GM18868 (cell line): Measurements from ENCODE around the gene SLC1A2.

ENCODE experiments used
- ATAC-seq: cut with Tn5 transposase; IDR thresholded peaks from one replicate; pipeline ENCODE4 v1.9.1; 2021; ENCODE audit warnings: mild to moderate bottlenecking, moderate library complexity; ENCODE audit not compliant: unreplicated experiment

SLC1A2 gene

DNA sequence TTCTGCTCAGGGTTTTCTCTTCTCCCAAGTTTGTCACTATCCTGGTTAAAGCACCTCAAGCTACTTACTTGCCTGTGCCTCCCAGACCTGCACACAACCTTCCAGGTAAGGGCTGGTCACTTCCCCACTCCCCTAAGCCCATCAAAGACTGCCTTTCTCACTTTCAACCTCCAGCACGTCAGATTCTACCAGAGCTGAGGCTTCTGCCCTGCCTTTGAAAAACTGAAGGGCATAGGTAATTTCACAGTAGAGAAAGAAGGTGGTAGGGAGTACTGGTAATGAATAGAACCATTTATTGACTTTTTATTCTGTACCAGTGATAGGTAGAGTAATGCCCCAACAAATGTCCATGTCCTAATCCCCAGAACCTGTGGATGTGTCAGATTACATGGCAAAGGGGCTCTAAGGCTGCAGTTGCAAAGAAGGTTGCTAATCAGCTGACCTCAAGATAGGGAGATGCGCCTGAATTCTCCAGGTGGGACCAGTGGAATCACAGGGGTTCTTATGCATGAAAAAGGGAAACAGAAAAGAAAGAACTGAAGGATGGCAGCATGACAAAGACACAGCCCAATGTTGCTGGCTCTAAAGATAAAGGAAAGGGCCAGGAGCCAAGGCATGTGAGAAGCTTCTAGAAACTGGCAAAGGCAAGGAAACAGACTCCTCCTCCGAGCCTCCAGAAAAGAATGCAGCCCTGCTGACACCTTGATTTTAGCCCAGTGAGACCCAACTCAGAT, 89.0 kb downstream of the SLC1A2 start:
- no peak for ATAC-seq

DNA sequence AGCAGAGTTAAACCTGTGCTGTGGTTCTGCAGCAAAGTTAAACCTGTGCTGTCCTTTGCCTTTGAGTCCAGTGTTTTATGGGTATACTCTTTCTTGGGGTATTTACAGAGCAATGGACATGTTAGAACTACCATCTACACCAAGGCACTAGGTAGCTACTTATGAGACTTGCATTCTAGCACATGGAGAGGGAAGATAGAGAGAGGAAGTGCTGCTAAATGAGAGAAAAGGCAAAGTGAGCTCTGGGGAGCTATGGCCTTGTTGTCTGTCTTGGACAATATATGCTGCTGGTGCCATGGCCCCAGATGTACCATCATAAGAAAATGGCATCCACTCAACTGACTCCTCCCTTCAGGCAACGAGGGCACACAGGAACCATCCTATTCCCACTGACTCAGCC, 91.5 kb downstream of the SLC1A2 start:
- no peak for ATAC-seq

DNA sequence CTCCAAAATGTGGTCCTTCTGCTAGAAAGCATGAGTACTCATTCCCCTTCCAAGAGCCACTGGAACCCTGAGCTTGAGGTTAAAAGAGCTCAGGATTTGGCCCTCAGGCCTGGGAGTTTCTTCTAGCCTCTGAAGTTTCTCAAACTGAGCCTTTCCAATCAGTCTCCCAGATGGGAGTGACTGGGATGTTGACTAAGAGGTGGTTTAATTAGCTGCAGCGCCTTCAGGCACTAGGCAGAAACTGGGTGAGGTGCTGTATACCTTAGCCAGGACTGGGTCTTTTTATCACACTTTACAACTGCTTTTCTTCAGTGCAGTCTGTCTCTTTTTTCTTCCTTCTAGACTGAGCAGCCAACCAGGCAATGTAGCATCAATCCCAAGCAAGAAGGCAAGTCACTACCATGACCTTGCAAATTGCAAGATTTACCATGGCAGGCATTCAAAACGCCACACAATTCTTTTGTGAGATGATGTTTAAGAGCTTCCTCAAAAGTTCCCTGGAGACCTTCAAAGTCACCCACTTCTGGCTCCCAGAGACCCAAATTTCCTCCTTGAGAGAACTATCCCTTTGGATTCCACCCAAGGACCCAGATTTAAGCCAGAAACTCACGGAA, 93.0 kb downstream of the SLC1A2 start:
- no peak for ATAC-seq

DNA sequence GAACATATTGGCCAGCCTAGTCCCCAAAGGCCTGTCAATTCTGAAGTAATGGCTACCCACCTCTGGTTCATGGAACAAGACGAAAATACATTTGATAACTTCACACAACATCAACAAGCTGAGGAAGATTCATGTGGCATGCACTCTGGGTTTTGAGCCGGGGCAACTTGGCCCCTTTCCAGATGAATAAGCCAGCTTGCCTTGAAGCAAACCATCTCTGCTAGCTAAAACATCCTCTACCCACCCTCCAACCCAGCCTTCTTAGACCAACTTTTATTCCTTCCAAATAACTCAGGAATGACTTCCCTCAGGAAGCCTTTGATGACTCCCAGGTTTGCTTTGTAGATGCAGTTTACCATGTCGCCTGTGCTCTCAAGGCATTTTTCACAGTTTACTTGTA, 94.4 kb downstream of the SLC1A2 start:
- ATAC-seq = no peak

- ATAC-seq = no peak
These were observed 95.0 kb downstream of the SLC1A2 start for GRCh38 chr11:35324183-35324886.

DNA sequence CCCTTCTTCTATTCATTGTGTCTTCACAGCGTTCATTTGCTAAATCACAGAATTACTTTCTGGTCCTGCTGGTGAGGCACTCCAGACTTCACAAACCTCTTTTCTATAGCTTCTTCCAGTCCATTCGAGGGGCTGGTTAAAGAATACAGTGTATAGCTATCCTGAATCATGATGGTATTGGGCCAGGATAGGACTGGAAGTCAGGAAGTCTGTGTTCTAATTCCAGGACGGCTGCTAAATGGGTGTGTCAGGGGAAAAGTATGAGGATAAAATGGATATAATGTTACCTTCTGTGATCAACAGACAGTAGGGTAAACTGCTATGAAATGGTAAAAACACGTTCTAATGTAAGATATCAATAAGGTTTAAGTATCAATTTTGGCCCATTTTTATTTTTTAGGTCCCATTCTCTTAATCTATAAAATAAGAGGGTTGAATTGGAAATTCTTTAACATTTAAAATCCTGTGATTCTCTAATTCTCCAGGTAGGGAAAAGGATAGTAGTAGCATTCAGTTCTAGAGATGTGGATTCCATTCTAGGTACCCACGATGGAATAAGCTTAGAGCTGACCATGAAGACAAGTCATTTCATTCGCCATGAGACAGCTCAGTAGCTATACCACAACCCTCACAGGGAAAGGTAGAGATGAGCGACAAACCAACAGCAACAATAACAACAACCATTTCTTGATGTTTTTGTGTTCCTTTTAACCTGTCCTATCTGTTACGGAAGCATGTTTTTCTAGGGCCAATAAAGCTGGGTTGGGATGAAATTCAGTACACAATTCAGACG, 96.1 kb downstream of the SLC1A2 start:
- no peak for ATAC-seq

- ATAC-seq = peak; percentile 6
These were observed 96.9 kb downstream of the SLC1A2 start for GRCh38 chr11:35322318-35322979.

GRCh38 chr11:35321532-35322317, 97.6 kb downstream of the SLC1A2 start:
- peak; percentile 50 for ATAC-seq

DNA sequence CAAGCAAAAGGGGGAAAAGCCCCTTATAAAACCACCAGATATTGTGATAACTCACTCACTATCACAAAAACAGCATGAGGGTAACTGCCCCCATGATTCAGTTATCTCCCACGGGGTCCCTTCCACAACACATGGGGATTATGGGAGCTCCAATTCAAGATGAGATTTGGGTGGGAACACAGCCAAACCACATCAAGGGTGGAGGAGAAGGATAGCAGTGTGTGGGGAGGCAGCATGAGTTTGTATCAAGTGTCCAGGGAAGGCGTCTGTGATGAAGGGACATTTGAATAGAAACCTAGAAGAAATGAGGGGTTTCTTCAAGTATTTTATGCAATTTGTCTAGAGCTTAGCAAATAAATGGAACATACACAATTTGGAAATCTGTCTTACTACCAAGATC, 98.2 kb downstream of the SLC1A2 start:
- no peak for ATAC-seq

DNA sequence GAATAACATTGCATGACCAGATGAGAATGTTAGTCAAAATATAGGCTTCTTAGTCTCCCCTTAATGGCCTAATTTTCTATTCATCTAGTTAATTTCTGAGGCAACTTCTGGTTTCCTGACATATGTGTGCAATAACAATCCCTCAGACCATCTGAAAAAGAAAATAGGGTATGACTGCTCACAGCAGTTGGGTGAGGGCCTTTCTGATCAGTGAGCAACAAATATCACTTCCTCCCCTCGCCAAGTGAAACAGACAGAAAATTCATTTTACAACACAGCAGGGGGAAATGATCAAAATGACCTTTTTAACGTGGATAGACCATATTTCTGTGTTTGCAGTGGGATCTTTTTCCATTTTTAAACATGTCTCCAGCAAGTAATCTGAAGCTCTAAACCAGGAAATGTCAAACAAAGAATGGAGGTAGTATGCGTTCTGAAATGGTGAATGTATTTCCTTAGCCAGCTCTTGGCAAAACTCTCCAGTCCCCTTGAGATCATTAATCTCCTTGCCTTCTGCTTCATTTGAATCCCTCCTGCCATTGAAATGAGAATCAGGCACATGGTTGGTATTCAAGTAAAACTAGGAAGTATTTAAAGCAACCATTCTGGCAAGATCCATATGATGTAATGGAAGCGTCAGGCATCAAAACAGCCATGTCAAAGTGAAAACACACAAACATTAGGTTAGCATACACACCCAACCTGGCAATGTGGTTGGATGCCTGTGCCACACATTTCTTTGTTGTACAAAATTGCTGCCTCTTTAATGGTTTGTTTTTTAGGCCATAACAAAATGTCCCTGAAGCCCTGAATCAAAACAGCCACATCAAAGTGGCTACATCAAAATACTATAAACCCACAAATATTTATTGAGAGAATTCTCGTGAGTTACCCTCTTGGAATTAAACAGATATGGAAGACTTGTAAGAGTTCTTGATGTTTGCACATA, 100.1 kb downstream of the SLC1A2 start:
- peak; percentile 74 for ATAC-seq

DNA sequence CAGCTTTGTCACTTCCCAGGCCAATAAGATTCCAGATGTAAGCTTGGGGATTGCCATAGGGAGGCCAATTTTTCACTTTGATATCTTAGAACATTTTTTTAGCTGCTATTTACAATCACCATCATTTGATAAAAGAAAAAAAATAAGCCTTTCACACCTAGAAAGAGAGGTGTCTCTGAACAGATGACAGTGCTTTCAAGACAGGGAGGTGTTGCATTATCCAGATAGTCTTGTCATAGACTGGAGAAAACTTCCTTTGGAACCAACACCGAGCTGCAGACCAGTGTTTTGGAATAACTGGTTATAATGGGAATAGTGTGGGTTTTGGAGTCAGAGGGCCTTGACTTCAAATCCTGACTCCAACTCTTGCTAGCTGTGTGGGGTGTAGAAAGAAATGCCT, 101.0 kb downstream of the SLC1A2 start:
- no peak for ATAC-seq

DNA sequence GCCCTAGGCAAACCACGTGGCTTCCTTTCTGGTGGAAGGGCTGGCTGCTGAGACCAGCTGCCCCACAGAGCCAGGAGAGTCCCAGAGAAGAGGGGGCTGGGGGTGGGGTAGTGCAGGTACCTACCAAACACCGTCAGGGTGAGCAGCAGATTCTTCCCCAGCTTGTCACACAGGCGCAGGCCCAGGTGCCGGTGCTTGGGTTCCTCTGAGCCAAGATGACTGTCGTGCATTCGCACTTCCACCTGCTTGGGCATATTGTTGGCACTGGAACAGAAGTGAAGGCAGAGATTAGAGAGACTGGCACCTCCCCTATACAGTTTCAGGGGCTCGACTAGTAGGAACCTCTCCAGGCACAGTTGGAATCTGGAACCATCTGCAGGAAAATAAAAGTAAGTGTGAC, 102.1 kb downstream of the SLC1A2 start:
- no peak for ATAC-seq

DNA sequence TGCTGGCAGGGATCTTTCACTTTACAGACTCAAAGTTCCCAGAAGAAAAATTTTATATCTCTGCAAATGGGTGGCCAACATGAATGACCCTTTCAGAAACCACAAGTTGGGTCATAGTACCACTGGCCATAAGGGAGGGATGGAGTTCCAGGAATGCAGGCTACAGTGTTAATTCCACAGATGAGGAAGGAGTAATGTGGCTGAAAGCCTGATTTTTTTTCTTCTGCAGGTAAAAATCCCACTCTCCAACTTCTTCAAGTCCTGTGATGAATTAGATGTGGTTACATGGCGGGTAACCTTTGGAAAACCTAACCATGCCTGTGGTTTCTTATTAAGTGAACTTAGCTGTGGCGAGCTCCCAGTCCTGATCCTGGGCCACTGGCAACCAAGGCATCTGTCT, 103.2 kb downstream of the SLC1A2 start:
- no peak for ATAC-seq

DNA sequence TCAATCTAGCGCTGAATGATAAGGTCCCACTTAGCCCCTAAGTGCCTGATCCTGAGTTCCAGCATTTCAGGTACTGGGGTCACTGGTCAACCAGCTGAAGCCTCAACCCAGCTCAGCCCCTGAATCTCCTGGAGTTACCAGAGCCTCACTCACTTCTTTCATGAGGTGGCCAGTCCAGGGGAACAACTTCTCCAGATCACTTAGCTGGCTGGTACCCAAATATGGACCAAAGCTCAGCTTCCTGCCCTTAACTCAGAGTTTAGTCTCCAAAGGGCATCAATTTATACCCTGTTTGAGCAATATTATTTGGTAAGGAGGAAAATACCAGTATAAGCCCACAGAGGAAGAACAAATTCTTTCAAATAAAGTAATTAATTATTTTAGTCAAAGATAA, 105.6 kb downstream of the SLC1A2 start:
- ATAC-seq = peak; percentile 24

DNA sequence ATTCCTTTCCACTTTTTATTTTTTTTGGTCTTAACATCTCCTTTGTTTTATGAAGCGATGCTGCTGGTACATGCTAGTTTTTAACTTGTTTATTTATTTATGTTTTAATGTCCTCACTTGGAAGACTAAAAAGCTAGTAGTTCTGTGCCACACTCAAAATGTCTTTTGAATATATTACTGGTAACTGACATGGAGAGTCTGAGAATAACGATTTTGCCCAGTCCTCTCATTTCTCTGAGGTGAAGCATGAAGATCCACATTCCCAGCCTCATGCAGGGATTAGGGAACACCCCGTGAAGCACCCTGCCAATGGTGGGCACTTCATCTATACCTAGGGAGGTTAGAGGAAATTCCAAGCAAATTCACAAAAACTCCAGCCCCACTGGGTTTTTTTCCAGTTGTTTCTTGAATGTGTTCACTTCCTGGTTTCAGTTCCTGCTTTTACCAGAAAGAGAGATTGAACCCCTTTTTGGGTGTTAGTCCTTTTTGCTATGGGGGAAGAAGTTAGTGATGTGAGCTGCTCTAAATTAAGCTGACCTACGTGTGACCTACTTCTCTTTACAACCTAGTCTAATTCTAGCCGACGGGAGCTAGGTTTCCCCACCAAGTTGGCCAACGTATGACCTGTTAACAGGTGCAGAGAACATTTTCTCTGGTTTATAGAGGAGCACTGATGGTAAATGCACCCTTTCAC, 106.1 kb downstream of the SLC1A2 start:
- ATAC-seq = peak; percentile 96

GRCh38 chr11:35311331-35311730, 108.0 kb downstream of the SLC1A2 start:
- ATAC-seq = no peak

- no peak for ATAC-seq
These were observed 111.2 kb downstream of the SLC1A2 start for GRCh38 chr11:35308157-35308556.

DNA sequence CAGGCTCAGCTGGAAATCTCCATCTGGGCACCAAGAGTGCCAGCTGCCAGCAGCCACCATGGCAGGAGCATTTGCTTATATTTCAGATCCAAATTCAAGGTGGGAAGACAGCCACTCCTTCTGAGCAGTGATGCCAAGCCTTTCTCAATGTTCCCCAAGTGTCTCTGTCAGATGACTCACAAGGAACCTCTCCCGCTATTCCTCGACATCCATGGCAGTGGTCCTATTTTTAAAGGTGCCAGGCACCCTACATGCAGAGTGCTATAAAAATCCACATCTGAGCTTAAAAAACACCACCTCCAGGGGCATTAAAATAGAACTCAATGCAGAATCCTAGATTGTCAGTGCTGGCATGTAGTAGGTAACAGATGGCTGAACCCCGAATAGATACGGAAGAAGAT, 112.1 kb downstream of the SLC1A2 start:
- no peak for ATAC-seq
